HepG2 (cell line): ENCODE data around the gene MAP3K20. TPM values are rescaled to one million over a fixed set of nuclear protein-coding genes. Genes with fewer than 3 reads are reported as not detected.
A peak's percentile ranks its signal among the peaks of the same experiment; 100 is the strongest.

Source experiments
- ATAC-seq: fragments of 200-7000 bp; cut with Tn5 transposase; 3 replicates; pipeline ENCODE4 v1.9.1; 2020; ENCODE audit warnings: mild to moderate bottlenecking, moderate library complexity
- BruUV-seq: library from RNA; stranded (reverse); fragments of 400-500 nt; replicated peaks from 2 replicates; lab custom pipeline; 2021; lab: Mats Ljungman, UMichigan
- CTCF ChIA-PET: fragments of 300-600 bp; formaldehyde crosslinking; extraction: SDS; loops from one replicate; lab custom pipeline; 2021; ENCODE audit warnings: low total read pairs, inconsistent platforms, low intra/inter-chr PET ratio; lab: Yijun Ruan, JAX
- POLR2A ChIA-PET: fragments of 350-600 bp; sonication (Branson Sonifier 250); formaldehyde crosslinking; loops from one replicate; lab custom pipeline; 2020; ENCODE audit warnings: antibody characterized with exemption, inconsistent platforms; lab: Yijun Ruan, JAX
- DNase-seq: peaks from one replicate; pipeline ENCODE4 v3.0.0-alpha.2; 2015; ENCODE audit warnings: low spot score
- FAIRE-seq: peaks from 3 replicates; lab custom pipeline; 2011; peaks lifted over from hg19 to GRCh38; lab: Jason Lieb, UNC
- H2AFZ ChIP-seq: one replicate; pipeline ENCODE4 v1.6.1; 2011; ENCODE audit warnings: low read length, inconsistent platforms
- H3K27ac ChIP-seq: fragments of 300-600 bp; 3 replicates; pipeline ENCODE4 v1.8.0; 2011; ENCODE audit warnings: mixed run types, mild to moderate bottlenecking, mixed read lengths, low read length, inconsistent platforms; ENCODE audit not compliant: insufficient read depth; ENCODE audit errors: extremely low read length
- H3K27me3 ChIP-seq, 2 experiments: fragments of 200-600 bp in 1 of 2; 2 replicates in 1 of 2; 3 replicates in 1 of 2; pipeline versions ENCODE4 v1.6.0 to v1.8.0; 2011; ENCODE audit warnings: low read length in 2 of 2, mild to moderate bottlenecking in 2 of 2, moderate library complexity in 2 of 2, inconsistent platforms in 1 of 2; ENCODE audit not compliant: insufficient read depth in 2 of 2, control insufficient read depth in 1 of 2
- H3K36me3 ChIP-seq, 2 experiments: fragments of 200-600 bp in 1 of 2; replicated peaks in 1 of 2; 2 replicates in 1 of 2; 3 replicates in 1 of 2; pipeline versions ENCODE4 v1.5.1 to v1.8.0; 2011; ENCODE audit warnings: low read length in 2 of 2, inconsistent platforms in 1 of 2; ENCODE audit not compliant: insufficient read depth in 2 of 2, control insufficient read depth in 1 of 2
- H3K4me1 ChIP-seq: 2 replicates; pipeline ENCODE4 v1.5.1; 2012; ENCODE audit warnings: low read length, inconsistent platforms; ENCODE audit not compliant: insufficient read depth
- H3K4me2 ChIP-seq: 2 replicates; pipeline ENCODE4 v1.6.0; 2011; ENCODE audit warnings: low read depth, low read length, inconsistent platforms
- H3K4me3 ChIP-seq, 3 experiments: fragments of 200-600 bp in 1 of 3; sonication (generic), shearing (Covaris generic) in 1 of 3; replicated peaks in 1 of 3; 2 replicates each; pipeline ENCODE4 v1.5.1; 2011 to 2016; ENCODE audit warnings: low read length in 3 of 3, inconsistent platforms in 2 of 3, low read depth in 2 of 3, mild to moderate bottlenecking in 2 of 3, control low read depth in 1 of 3, mixed read lengths in 1 of 3; ENCODE audit not compliant: insufficient read depth in 1 of 3
- H3K79me2 ChIP-seq: one replicate; pipeline ENCODE4 v1.6.1; 2011; ENCODE audit warnings: low read length, inconsistent platforms; ENCODE audit not compliant: insufficient read depth
- H3K9ac ChIP-seq: 2 replicates; pipeline ENCODE4 v1.6.0; 2011; ENCODE audit warnings: mild to moderate bottlenecking, low read depth, low read length, inconsistent platforms; ENCODE audit not compliant: insufficient read depth
- H3K9me3 ChIP-seq: 2 replicates; pipeline ENCODE4 v1.5.1; 2012; ENCODE audit warnings: mild to moderate bottlenecking, low read length
- H4K20me1 ChIP-seq: 2 replicates; pipeline ENCODE4 v1.6.0; 2011; ENCODE audit warnings: inconsistent platforms, mild to moderate bottlenecking, low read length, moderate library complexity; ENCODE audit not compliant: insufficient read depth
- ESRRA ChIP-seq: sonication (generic); formaldehyde crosslinking; IDR thresholded peaks from 2 replicates; pipeline ENCODE4 v1.5.1; 2020; ENCODE audit warnings: mild to moderate bottlenecking, low read depth, missing genetic modification reagents
- HHEX ChIP-seq: IDR thresholded peaks from 2 replicates; pipeline ENCODE4 v1.6.1; 2016; ENCODE audit warnings: control low read depth
- MXD3 ChIP-seq: IDR thresholded peaks from 2 replicates; pipeline ENCODE4 v1.6.1; 2016; ENCODE audit warnings: mild to moderate bottlenecking, missing biosample characterization, missing genetic modification reagents
- PBX3 ChIP-seq: sonication (generic); formaldehyde crosslinking; IDR thresholded peaks from 2 replicates; pipeline ENCODE4 v1.8.1; 2023; ENCODE audit warnings: missing genetic modification reagents, inconsistent platforms, borderline replicate concordance
- PRDM15 ChIP-seq: sonication (generic); formaldehyde crosslinking; IDR thresholded peaks from 2 replicates; pipeline ENCODE4 v1.4.0; 2020; ENCODE audit warnings: missing genetic modification reagents
- TARDBP ChIP-seq: sonication (generic); formaldehyde crosslinking; IDR thresholded peaks from 2 replicates; pipeline ENCODE4 v1.8.0; 2022; ENCODE audit warnings: mild to moderate bottlenecking, missing genetic modification reagents
- ZNF512 ChIP-seq: sonication (generic); formaldehyde crosslinking; IDR thresholded peaks from 2 replicates; pipeline ENCODE4 v1.4.0; 2020; ENCODE audit warnings: mild to moderate bottlenecking, missing genetic modification reagents
- ZNF577 ChIP-seq: sonication (generic); formaldehyde crosslinking; IDR thresholded peaks from 2 replicates; pipeline ENCODE4 v1.4.0; 2020; ENCODE audit warnings: mild to moderate bottlenecking, low read depth, missing genetic modification reagents, borderline replicate concordance
- ZNF7 ChIP-seq: IDR thresholded peaks from 2 replicates; pipeline ENCODE4 v1.6.1; 2016; ENCODE audit warnings: missing biosample characterization, missing genetic modification reagents
- WGBS: methylation state at CpG from one replicate; pipeline ENCODE4 v1.1.6; 2017; ENCODE audit warnings: low lambda C conversion rate; 5-methylcytosine and 5-hydroxymethylcytosine counted together
- in situ Hi-C: cut with HindIII; loops from 2 replicates; pipeline ENCODE4 v1.10.0; 2017; ENCODE audit warnings: low pct_unique_long_range_greater_than_20kb; ENCODE audit not compliant: extremely low pct_ligation_motif_present
- intact Hi-C: fragments of 100-400 bp; cut with micrococcal nuclease; formaldehyde crosslinking; loops from one replicate; pipeline ENCODE4 v1.10.0; 2022; ENCODE audit not compliant: unreplicated experiment
- polyA plus RNA-seq, 8 experiments: library from polyadenylated mRNA; depleted of rRNA in 3 of 8; stranded (reverse) in 7 of 8; unstranded in 1 of 8; fragments of >200 nt; fragmentation: Illumina TruSeq in 4 of 8; extraction: Trizol in 4 of 8; gene quantifications; 2 replicates each; pipeline versions ENCODE4 v1.2.1 to v1.2.3, GENCODE V29; 2011 to 2016; ENCODE audit warnings: low read depth in 4 of 8, missing spikeins in 1 of 8, mixed read lengths in 1 of 8; ENCODE audit not compliant: insufficient read depth in 1 of 8
- total RNA-seq, 5 experiments: library from RNA; depleted of rRNA; stranded (reverse); fragments of >200 nt; fragmentation: Illumina TruSeq; extraction: Trizol; gene quantifications; 2 replicates each; pipeline ENCODE4 v1.2.3, GENCODE V29; 2016; ENCODE audit warnings: low read depth in 1 of 5

Gene MAP3K20
- total and polyA plus RNA-seq, 2 of the 13 experiments (the other 11 are each of a cell fraction or from before 2014, with no cell fraction given) = 5.2 to 13.5 TPM

- intact Hi-C loops = no loop called here
- FAIRE-seq (no peak), ATAC-seq (no peak), DNase-seq (no peak)
- no peaks in the 10 kb centered on the region for H3K4me1 ChIP-seq
- in situ Hi-C loops = no loop called here
- H3K79me2 ChIP-seq = no peaks in the 10 kb centered on the region
- H3K9ac ChIP-seq = no peak overlapping the region
- WGBS = 87% methylated on average over 3 of the region's 3 CpGs
- no peak overlapping the region for H2AFZ ChIP-seq
- H3K4me3 ChIP-seq = no peak overlapping the region
- H3K27me3 ChIP-seq = no peaks in the 10 kb centered on the region
- no peaks in the 10 kb centered on the region for H4K20me1 ChIP-seq
- peaks cover 1% of the 10 kb centered on the region; the same call in 1 of the 2 replicates for H3K9me3 ChIP-seq
- H3K27ac ChIP-seq = no peak overlapping the region
- ChIA-PET CTCF (no interaction called here), POLR2A (no interaction called here)
- H3K4me2 ChIP-seq = no peak overlapping the region
- TF ChIP-seq ZNF512 (CRISPR knock-in tag) (no peak), ZNF7 (CRISPR knock-in tag) (peak; percentile 67; the same call in 1 of the 2 replicates)
- H3K36me3 ChIP-seq = no peaks in the 10 kb centered on the region
- no TSS peak for BruUV-seq
Observed at GRCh38 chr2:173146590-173146989, 70.9 kb downstream of the MAP3K20 start.

GRCh38 chr2:173148520-173148919 is 72.9 kb downstream of the MAP3K20 start:
- Histone ChIP-seq H3K9ac (no peak overlapping the region), H3K4me2 (no peak overlapping the region), H3K79me2 (no peaks in the 10 kb centered on the region), H3K4me3 (no peak overlapping the region), H2AFZ (no peak overlapping the region), H3K4me1 (no peaks in the 10 kb centered on the region), H3K27ac (no peak overlapping the region), H3K27me3 (no peaks in the 10 kb centered on the region), H3K36me3 (no peaks in the 10 kb centered on the region), H4K20me1 (no peaks in the 10 kb centered on the region), H3K9me3 (no peaks in the 10 kb centered on the region)
- intact Hi-C loops (no loop called here), in situ Hi-C loops (no loop called here)
- no peak for FAIRE-seq
- 93% methylated on average over 4 of the region's 4 CpGs for WGBS
- POLR2A ChIA-PET = interaction anchor here (0.6 kb wide), 1 partner anchor 18 kb away, joined by 3 read pairs; no protein-coding TSS in a partner anchor
- CTCF ChIA-PET = no interaction called here
- BruUV-seq = no TSS peak
- ATAC-seq = no peak
- no peak for DNase-seq
- TF ChIP-seq TARDBP (CRISPR knock-in tag) (no peak), PBX3 (CRISPR knock-in tag) (no peak), PRDM15 (CRISPR knock-in tag) (no peak), ESRRA (CRISPR knock-in tag) (no peak), ZNF577 (CRISPR knock-in tag) (no peak), HHEX (CRISPR knock-in tag) (no peak), MXD3 (CRISPR knock-in tag) (no peak)
